OCI-M2 (cell line): Measurements from ENCODE around the gene GSN.

Source experiments
- DNase-seq: peaks from one replicate; lab custom pipeline; 2025; ENCODE audit not compliant: unreplicated experiment; lab: John Stamatoyannopoulos, UW

Gene GSN

GRCh38 chr9:121322037-121322736 lies 54.2 kb downstream of the GSN start:
- no peak for DNase-seq

GRCh38 chr9:121322737-121323448 lies 54.9 kb downstream of the GSN start:
- no peak for DNase-seq

GRCh38 chr9:121323449-121324151 lies 55.6 kb downstream of the GSN start:
- no peak for DNase-seq

- no peak for DNase-seq
Measured at GRCh38 chr9:121324316-121324715, 56.4 kb downstream of the GSN start.

GRCh38 chr9:121324755-121325154 lies 56.8 kb downstream of the GSN start:
- no peak for DNase-seq

- no peak for DNase-seq
Measured at GRCh38 chr9:121325387-121325786, 57.4 kb downstream of the GSN start.

- no peak for DNase-seq
Measured at GRCh38 chr9:121326130-121326838, 58.3 kb downstream of the GSN start.

- no peak for DNase-seq
Measured at GRCh38 chr9:121326901-121327613, 59.1 kb downstream of the GSN start.

GRCh38 chr9:121328476-121328875 lies 60.5 kb downstream of the GSN start:
- DNase-seq: no peak

GRCh38 chr9:121328876-121329681 lies 61.1 kb downstream of the GSN start:
- no peak for DNase-seq

- DNase-seq: no peak
Measured at GRCh38 chr9:121331549-121331948, 63.6 kb downstream of the GSN start.

GRCh38 chr9:121331992-121332685 lies 64.2 kb downstream of the GSN start:
- no peak for DNase-seq

- peak; percentile 23 for DNase-seq
Measured at GRCh38 chr9:121333950-121334773, 66.2 kb downstream of the GSN start.

GRCh38 chr9:121336665-121337064 lies 68.7 kb downstream of the GSN start:
- DNase-seq: no peak

- DNase-seq: no peak
Measured at GRCh38 chr9:121339437-121339836, 71.5 kb downstream of the GSN start.

- no peak for DNase-seq
Measured at GRCh38 chr9:121340676-121341392, 72.9 kb downstream of the GSN start.

- DNase-seq: no peak
Measured at GRCh38 chr9:121344184-121344583, 76.2 kb downstream of the GSN start.

- no peak for DNase-seq
Measured at GRCh38 chr9:121345070-121345469, 77.1 kb downstream of the GSN start.
